T-helper 2 cell treated with Interferon-gamma antibody and Interleukin-4, amounts not matched to agents 5 μg/mL and 100 μg/mL, for 36 hours (primary cell): ENCODE data around the gene DNAI4.

Experiments used
- DNase-seq: peaks from one replicate; pipeline ENCODE4 v3.0.0; 2021; ENCODE audit warnings: low spot score
- H3K27ac Mint-ChIP-seq: one replicate; pipeline ENCODE4 v1.8.0; 2021; ENCODE audit warnings: mild to moderate bottlenecking, mixed read lengths
- H3K27me3 Mint-ChIP-seq: one replicate; pipeline ENCODE4 v1.8.0; 2021; ENCODE audit warnings: low read depth, mixed read lengths
- H3K36me3 Mint-ChIP-seq: one replicate; pipeline ENCODE4 v1.8.0; 2021; ENCODE audit warnings: low read depth, mixed read lengths
- H3K4me1 Mint-ChIP-seq: one replicate; pipeline ENCODE4 v1.8.0; 2021; ENCODE audit warnings: low read depth, mixed read lengths
- H3K4me3 Mint-ChIP-seq: one replicate; pipeline ENCODE4 v1.8.0; 2022; ENCODE audit warnings: mild to moderate bottlenecking, moderate library complexity, mixed read lengths
- H3K9me3 Mint-ChIP-seq: one replicate; pipeline ENCODE4 v1.8.0; 2021; ENCODE audit warnings: mixed read lengths

Gene DNAI4

DNA sequence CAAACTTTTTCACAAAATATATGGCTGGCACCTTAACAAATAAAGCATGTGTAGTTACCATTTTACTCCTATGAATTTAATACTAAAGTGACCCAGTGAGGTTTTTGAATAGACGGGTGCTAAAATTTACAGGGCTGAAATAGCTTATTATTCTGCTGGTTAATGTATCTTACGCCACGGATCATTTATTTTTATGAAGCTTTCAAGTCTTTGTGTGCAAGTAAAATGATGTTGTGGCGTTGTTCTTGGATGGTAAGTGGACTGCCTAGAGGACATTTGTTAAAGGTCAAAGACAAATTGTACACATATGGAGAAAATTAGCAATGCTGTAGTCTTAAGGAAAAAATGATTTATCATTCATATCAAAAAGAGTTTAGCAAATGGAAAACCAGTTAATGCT, 146.4 kb downstream of the DNAI4 start:
- no peak for DNase-seq
- peaks cover 2% of the 10 kb centered on the region for H3K4me1 Mint-ChIP-seq
- no peak overlapping the region for H3K27ac Mint-ChIP-seq
- no peaks in the 10 kb centered on the region for H3K9me3 Mint-ChIP-seq
- no peak overlapping the region for H3K4me3 Mint-ChIP-seq
- no peaks in the 10 kb centered on the region for H3K36me3 Mint-ChIP-seq
- H3K27me3 Mint-ChIP-seq: peaks cover 6% of the 10 kb centered on the region

DNA sequence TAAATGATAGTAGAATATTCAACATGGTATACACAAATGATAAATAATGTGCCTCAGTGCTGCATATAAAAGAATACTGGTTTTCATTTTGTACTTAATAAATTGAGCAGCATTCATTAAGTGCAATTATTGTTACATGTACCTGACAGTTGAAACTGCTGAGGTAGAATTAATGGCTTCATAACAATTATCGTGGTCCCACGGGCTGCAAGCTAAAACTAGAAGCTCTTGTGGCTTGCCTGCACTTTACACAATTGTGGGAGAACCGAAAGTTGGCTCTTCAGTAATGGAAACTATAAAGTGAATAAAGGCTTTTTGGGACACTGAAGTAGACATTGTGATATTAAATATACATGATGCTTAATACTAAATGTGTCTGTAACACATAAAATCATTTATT, 146.8 kb downstream of the DNAI4 start:
- Mint-ChIP-seq H3K4me3 (no peak overlapping the region), H3K27me3 (peaks cover 6% of the 10 kb centered on the region), H3K27ac (no peak overlapping the region), H3K4me1 (peaks cover 2% of the 10 kb centered on the region), H3K9me3 (no peaks in the 10 kb centered on the region), H3K36me3 (no peaks in the 10 kb centered on the region)
- no peak for DNase-seq

DNA sequence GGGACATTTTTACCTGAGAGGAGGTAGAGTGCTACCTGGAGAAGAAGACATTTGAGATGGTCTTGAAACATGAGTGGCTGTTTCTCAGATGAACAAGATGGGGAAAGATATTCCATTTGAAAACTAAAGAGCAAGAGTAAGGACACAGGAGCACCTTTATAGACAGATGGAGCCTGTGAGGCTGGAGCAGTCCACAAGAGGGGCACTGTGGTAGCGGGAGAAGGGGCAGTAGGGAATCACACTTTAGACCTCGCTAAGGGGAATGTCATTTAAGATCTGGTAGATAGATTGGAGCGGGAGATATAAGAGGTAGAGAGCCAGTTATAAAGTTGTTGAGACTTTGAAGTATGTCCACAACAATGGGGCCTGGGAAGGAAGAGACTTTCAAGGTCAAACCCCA, 149.0 kb downstream of the DNAI4 start:
- H3K27ac Mint-ChIP-seq: no peak overlapping the region
- H3K4me1 Mint-ChIP-seq: peaks cover 6% of the 10 kb centered on the region
- no peak for DNase-seq
- no peaks in the 10 kb centered on the region for H3K36me3 Mint-ChIP-seq
- H3K4me3 Mint-ChIP-seq: no peak overlapping the region
- H3K9me3 Mint-ChIP-seq: no peaks in the 10 kb centered on the region
- peaks cover 6% of the 10 kb centered on the region for H3K27me3 Mint-ChIP-seq

DNA sequence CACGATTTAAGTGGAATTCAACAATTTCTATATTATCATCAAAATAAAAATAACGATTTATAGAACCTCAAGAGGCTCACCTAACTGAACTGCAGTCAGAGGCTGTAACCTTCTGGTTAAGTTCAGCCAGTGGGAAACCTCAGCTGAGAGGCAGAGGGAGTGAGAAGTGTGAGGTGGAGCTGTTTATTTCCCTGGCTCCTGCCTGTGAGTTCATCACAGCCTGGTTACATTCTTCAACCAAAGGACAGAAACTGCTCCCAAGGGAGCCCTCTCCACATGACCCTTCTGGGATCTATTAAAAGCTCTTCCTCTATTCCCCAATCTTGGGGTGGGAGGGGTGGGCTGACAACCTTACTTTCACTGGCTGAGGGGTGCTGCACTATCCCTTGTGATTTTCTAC, 150.2 kb downstream of the DNAI4 start:
- peaks cover 5% of the 10 kb centered on the region for H3K27me3 Mint-ChIP-seq
- no peaks in the 10 kb centered on the region for H3K36me3 Mint-ChIP-seq
- H3K27ac Mint-ChIP-seq: no peak overlapping the region
- H3K4me3 Mint-ChIP-seq: no peak overlapping the region
- H3K9me3 Mint-ChIP-seq: no peaks in the 10 kb centered on the region
- peaks cover 14% of the 10 kb centered on the region for H3K4me1 Mint-ChIP-seq
- no peak for DNase-seq

DNA sequence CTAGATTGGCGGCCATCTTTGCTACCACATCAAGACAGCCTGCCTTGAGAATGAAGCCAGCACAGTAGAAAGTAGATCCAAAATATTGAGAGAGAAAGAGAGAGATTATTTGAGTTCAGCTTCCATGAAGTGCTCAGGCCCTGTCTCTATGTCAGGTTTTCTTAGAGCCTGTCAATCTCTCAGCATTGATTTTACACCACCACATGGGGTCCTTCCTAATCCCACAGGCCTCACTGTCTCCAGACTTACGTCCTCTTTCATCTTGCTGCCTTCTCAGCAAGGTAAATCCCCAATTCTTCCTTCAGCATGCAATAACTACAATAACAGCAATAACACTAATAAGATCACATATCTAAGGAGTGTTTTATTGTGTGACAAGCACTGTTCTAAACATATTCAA, 151.4 kb downstream of the DNAI4 start:
- no peak overlapping the region for H3K4me3 Mint-ChIP-seq
- H3K27ac Mint-ChIP-seq: no peak overlapping the region
- no peaks in the 10 kb centered on the region for H3K36me3 Mint-ChIP-seq
- no peaks in the 10 kb centered on the region for H3K9me3 Mint-ChIP-seq
- no peak for DNase-seq
- peaks cover 22% of the 10 kb centered on the region for H3K4me1 Mint-ChIP-seq
- no peaks in the 10 kb centered on the region for H3K27me3 Mint-ChIP-seq

DNA sequence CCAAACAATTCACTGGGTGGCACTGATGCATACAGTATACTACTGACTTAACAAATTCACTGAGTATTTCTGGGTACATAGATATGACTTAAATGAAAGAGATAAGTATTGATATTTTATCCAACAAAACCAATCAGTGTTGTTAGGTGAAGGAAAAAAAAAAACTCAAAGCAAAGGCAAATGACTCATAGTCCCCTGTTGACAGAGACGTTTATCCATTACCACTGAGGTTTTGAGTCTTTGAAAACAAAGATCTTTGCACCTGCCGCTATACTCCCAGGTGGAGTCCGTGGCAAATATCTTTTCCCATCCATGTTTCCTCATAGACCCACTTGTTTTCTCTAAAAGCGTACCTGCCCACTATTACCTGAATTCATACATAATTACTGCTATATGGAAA, 154.0 kb downstream of the DNAI4 start:
- H3K4me3 Mint-ChIP-seq: peak overlapping the region; percentile 28
- H3K9me3 Mint-ChIP-seq: no peaks in the 10 kb centered on the region
- no peaks in the 10 kb centered on the region for H3K27me3 Mint-ChIP-seq
- H3K27ac Mint-ChIP-seq: no peak overlapping the region
- peaks cover 23% of the 10 kb centered on the region for H3K4me1 Mint-ChIP-seq
- DNase-seq: no peak
- H3K36me3 Mint-ChIP-seq: no peaks in the 10 kb centered on the region

DNA sequence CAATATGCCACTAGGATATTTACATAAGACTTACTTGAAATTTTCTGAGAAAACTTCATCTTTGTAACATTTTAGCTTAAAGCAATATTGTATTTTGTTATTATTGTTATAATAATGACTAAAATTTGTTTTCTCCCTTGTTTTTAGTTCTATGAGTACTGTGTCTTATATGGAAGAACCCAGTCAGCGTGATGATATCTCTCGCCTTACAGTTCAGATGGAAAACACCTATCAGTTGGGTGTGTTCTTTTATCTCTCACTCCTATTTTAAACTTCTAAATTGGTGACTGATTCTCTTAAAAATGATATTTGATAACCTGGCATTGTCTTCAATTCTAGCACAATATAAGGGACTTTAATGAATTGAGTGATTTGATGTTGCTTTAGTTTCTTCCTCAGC, 154.4 kb downstream of the DNAI4 start:
- peak overlapping the region; percentile 23 for H3K27ac Mint-ChIP-seq
- H3K4me1 Mint-ChIP-seq: peaks cover 23% of the 10 kb centered on the region
- H3K27me3 Mint-ChIP-seq: no peaks in the 10 kb centered on the region
- DNase-seq: no peak
- H3K36me3 Mint-ChIP-seq: no peaks in the 10 kb centered on the region
- no peaks in the 10 kb centered on the region for H3K9me3 Mint-ChIP-seq
- peak overlapping the region; percentile 64 for H3K4me3 Mint-ChIP-seq

DNA sequence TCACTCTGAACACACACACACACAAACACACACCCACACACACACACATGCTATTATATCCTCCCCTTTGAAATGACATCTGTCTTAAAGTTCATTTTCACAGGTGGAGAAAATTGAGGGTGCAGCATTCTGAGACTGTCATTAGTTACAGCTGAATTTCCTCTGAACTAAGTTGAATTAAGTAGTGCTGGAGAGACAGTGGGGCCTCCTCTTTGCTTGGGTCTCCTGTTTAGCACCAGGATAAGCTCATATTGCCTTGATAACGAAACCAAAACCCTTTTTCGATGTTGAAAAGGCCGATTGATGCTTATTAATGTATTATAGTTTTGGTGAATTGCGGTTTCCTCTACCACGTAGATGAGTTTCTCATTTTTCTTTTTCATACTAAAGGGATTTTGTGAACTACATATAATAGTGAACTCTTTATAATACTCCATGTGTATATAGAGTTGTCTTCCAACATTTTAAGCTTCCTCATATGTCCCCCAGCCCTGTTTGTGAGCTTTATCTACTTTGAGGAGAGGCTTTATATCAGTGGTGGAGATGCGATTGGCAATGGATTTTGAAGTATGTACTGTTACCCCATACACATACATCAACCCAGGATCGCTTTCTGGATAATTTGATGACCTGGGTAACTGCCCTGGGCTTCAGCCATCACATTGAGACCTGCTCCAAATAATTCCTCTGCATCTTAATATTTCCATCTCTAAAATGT, 155.0 kb downstream of the DNAI4 start:
- H3K4me1 Mint-ChIP-seq: peaks cover 23% of the 10 kb centered on the region
- peak overlapping the region; percentile 48 for H3K27ac Mint-ChIP-seq
- no peaks in the 10 kb centered on the region for H3K9me3 Mint-ChIP-seq
- peak overlapping the region; percentile 64 for H3K4me3 Mint-ChIP-seq
- H3K27me3 Mint-ChIP-seq: no peaks in the 10 kb centered on the region
- no peaks in the 10 kb centered on the region for H3K36me3 Mint-ChIP-seq
- no peak for DNase-seq

DNA sequence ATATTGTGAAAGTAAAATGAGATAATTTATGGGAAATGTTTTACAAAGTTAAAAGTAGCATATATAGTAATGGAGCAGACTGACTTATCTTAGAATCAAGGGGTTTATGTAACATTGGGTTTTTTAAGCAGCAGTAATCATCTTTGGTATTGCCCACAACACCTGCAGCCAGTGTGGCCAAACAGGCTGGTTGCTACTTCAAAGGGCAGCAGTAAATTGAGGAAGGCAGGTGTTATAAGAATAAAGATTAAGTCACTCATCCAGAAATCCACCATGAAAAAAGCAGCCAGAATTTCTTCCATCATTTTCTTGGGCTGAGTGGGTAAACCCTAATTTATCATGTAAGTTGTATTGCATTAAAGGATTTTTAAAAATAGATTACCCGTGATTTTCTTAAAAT, 155.7 kb downstream of the DNAI4 start:
- H3K36me3 Mint-ChIP-seq: no peaks in the 10 kb centered on the region
- DNase-seq: no peak
- peak overlapping the region; percentile 64 for H3K4me3 Mint-ChIP-seq
- H3K9me3 Mint-ChIP-seq: no peaks in the 10 kb centered on the region
- peak overlapping the region; percentile 12 for H3K27ac Mint-ChIP-seq
- no peaks in the 10 kb centered on the region for H3K27me3 Mint-ChIP-seq
- H3K4me1 Mint-ChIP-seq: peaks cover 23% of the 10 kb centered on the region

DNA sequence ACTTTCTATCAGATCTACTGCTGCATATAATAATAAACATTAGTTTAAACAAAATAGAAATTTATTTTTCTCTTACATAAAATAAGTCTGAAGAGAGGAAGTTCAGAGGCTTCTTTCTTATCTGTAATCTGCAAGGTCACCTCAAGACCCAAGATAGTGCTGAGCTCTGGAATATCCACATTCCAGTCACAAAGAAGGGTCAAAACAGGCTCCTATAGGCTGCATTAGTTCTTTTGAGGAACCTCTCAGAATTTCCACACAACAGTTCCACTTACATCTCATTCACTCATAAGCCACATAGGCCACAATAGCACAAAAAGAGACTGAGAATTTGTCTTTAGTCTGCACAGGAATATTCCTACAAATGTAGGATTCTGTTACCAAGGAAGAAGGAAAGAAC, 157.0 kb downstream of the DNAI4 start:
- no peak overlapping the region for H3K27ac Mint-ChIP-seq
- peaks cover 23% of the 10 kb centered on the region for H3K4me1 Mint-ChIP-seq
- no peak for DNase-seq
- no peaks in the 10 kb centered on the region for H3K9me3 Mint-ChIP-seq
- no peaks in the 10 kb centered on the region for H3K27me3 Mint-ChIP-seq
- no peak overlapping the region for H3K4me3 Mint-ChIP-seq
- no peaks in the 10 kb centered on the region for H3K36me3 Mint-ChIP-seq

DNA sequence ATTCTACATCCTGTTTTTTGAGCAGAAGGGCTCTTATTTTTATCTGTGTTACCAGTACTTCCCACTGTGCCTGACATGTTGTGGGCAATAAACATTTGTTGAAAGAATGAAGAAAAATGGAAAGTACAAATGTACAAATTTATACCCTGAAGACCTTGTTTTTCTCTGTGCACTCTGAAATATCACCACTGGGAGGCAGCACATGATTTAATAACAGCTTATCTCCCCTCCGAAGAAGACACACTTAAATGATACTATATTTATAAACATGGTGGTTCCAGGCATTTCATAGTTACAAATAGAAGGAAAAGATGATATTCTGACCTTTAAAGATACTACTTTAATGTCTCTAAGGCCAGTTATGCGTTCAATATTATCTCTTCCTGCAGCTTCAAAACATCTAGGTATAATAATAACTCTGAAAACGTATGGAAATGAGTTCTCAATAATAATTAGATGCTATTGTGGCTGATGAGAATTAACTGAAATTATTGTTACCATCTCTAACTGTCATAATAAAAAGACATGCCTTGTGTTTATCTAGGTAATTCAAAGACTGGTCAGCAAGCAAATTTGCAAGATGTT, 159.6 kb downstream of the DNAI4 start:
- Mint-ChIP-seq H3K4me3 (no peak overlapping the region), H3K27ac (no peak overlapping the region), H3K4me1 (peaks cover 15% of the 10 kb centered on the region), H3K36me3 (no peaks in the 10 kb centered on the region), H3K9me3 (no peaks in the 10 kb centered on the region), H3K27me3 (peaks cover under 1% of the 10 kb centered on the region)
- DNase-seq: no peak
